PFSK-1 (cell line): ENCODE measurements around the gene TEX11.

ENCODE experiments used
- POLR2AphosphoS5 ChIP-seq: IDR thresholded peaks from 2 replicates; pipeline ENCODE4 v1.6.1; 2012; ENCODE audit warnings: low read depth, mild to moderate bottlenecking, control low read depth, low read length, moderate library complexity
- REST ChIP-seq, 2 experiments: IDR thresholded peaks; 2 replicates each; pipeline versions ENCODE4 v1.6.1 to v1.8.0; 2011 to 2012; ENCODE audit warnings: low read depth in 2 of 2, low read length in 2 of 2, control low read depth in 1 of 2, inconsistent platforms in 1 of 2, mild to moderate bottlenecking in 1 of 2, moderate library complexity in 1 of 2; ENCODE audit not compliant: insufficient read depth in 1 of 2
- SIN3A ChIP-seq: IDR thresholded peaks from 2 replicates; pipeline ENCODE4 v1.6.1; 2012; ENCODE audit warnings: mild to moderate bottlenecking, low read length, moderate library complexity, borderline replicate concordance; ENCODE audit not compliant: insufficient read depth
- TAF1 ChIP-seq: IDR thresholded peaks from 2 replicates; pipeline ENCODE4 v1.6.1; 2012; ENCODE audit warnings: low read length, control low read depth, borderline replicate concordance; ENCODE audit not compliant: insufficient read depth

GRCh38 chrX:70720721-70721120 is 187.8 kb downstream of the TEX11 start:
- no peak for TF ChIP-seq REST (IDR thresholded peaks at IDR 0.05; ENCODE audit: insufficient read depth in 1 of 2, low read depth in 2 of 2, low read length in 2 of 2)
- TF ChIP-seq TAF1: no peak
- no peak for TF ChIP-seq POLR2AphosphoS5
- TF ChIP-seq SIN3A: no peak
